ENCODE measurements around the gene ZNF791.
A peak's percentile ranks its signal among the peaks of the same experiment; 100 is the strongest.
"Not testable (repeated sequence)": the region's sequence is repeated elsewhere in the genome, so short reads cannot be mapped to it uniquely, and the experiment has no call there.

The ZNF791 gene

GRCh38 chr19:12610540-12611360 lies at the start of gene ZNF791, which contains the start of gene ZNF490:
Gene ZNF791, plus strand, starts transcription at chr19:12610920. Its CDS starts 160 bp downstream, at chr19:12611080.
Gene ZNF490, minus strand, starts transcription at chr19:12610813. Its CDS starts 133 bp downstream, at chr19:12610680.
- DNase-seq (ENCODE audit: low read depth in 2 of 3, low spot score in 2 of 3), result peak; percentile 74 to 97 (median 89)

- DNase-seq (ENCODE audit: low read depth in 2 of 3, low spot score in 2 of 3), result peak; percentile 73 to 98 (median 98)
Measured at GRCh38 chr19:12564016-12564664, 46.6 kb upstream of the ZNF791 start.

- DNase-seq (ENCODE audit: low read depth in 2 of 3, low spot score in 2 of 3), result not testable (repeated sequence)
Measured at GRCh38 chr19:12566380-12566779, 44.3 kb upstream of the ZNF791 start.

GRCh38 chr19:12567951-12568350 lies 42.8 kb upstream of the ZNF791 start:
- no peak for DNase-seq (ENCODE audit: low read depth in 2 of 3, low spot score in 2 of 3)

GRCh38 chr19:12574036-12574435 lies 36.7 kb upstream of the ZNF791 start:
- DNase-seq (ENCODE audit: low read depth in 2 of 3, low spot score in 2 of 3), result no peak

- no peak for DNase-seq (ENCODE audit: low read depth in 2 of 3, low spot score in 2 of 3)
Measured at GRCh38 chr19:12578641-12579040, 32.1 kb upstream of the ZNF791 start.

GRCh38 chr19:12580180-12580694 lies 30.5 kb upstream of the ZNF791 start:
- no peak for DNase-seq (ENCODE audit: low read depth in 2 of 3, low spot score in 2 of 3)

GRCh38 chr19:12581100-12581499 lies 29.6 kb upstream of the ZNF791 start:
- DNase-seq (ENCODE audit: low read depth in 2 of 3, low spot score in 2 of 3), result no peak

- DNase-seq (ENCODE audit: low read depth in 2 of 3, low spot score in 2 of 3), result no peak
Measured at GRCh38 chr19:12596485-12596884, 14.2 kb upstream of the ZNF791 start.

- no peak for DNase-seq (ENCODE audit: low read depth in 2 of 3, low spot score in 2 of 3)
Measured at GRCh38 chr19:12596927-12597548, 13.7 kb upstream of the ZNF791 start.

- no peak for DNase-seq (ENCODE audit: low read depth in 2 of 3, low spot score in 2 of 3)
Measured at GRCh38 chr19:12597594-12597993, 13.1 kb upstream of the ZNF791 start.

- DNase-seq (ENCODE audit: low read depth in 2 of 3, low spot score in 2 of 3), result no peak
Measured at GRCh38 chr19:12603714-12604113, 7.0 kb upstream of the ZNF791 start.

GRCh38 chr19:12606796-12607195 lies 3.9 kb upstream of the ZNF791 start:
- no peak for DNase-seq (ENCODE audit: low read depth in 2 of 3, low spot score in 2 of 3)

- no peak for DNase-seq (ENCODE audit: low read depth in 2 of 3, low spot score in 2 of 3)
Measured at GRCh38 chr19:12607631-12608030, 3.1 kb upstream of the ZNF791 start.

GRCh38 chr19:12611361-12611699 lies 610 bp downstream of the ZNF791 start:
- DNase-seq (ENCODE audit: low read depth in 2 of 3, low spot score in 2 of 3), result no peak

GRCh38 chr19:12617646-12618045 lies 6.9 kb downstream of the ZNF791 start:
- no peak for DNase-seq (ENCODE audit: low read depth in 2 of 3, low spot score in 2 of 3)

GRCh38 chr19:12621253-12622024 lies 10.7 kb downstream of the ZNF791 start:
- DNase-seq (ENCODE audit: low read depth in 2 of 3, low spot score in 2 of 3), result not testable (repeated sequence)

- DNase-seq (ENCODE audit: low read depth in 2 of 3, low spot score in 2 of 3), result no peak
Measured at GRCh38 chr19:12623361-12624031, 12.8 kb downstream of the ZNF791 start.

GRCh38 chr19:12626958-12627357 lies 16.2 kb downstream of the ZNF791 start:
- no peak for DNase-seq (ENCODE audit: low read depth in 2 of 3, low spot score in 2 of 3)

Measured in activated CD8-positive, alpha-beta memory T cell treated with anti-CD3 and anti-CD28 coated beads for 48 hours (primary cell).